Mesendoderm (in vitro differentiated cells): ENCODE measurements around the gene RNF144A.

Experiments
- DNase-seq: peaks from one replicate; pipeline ENCODE4 v3.0.0; 2013
- H2AK5ac ChIP-seq: 2 replicates; pipeline ENCODE4 v1.6.1; 2013; ENCODE audit warnings: low read length, inconsistent platforms
- H2BK120ac ChIP-seq: 2 replicates; pipeline ENCODE4 v1.6.1; 2013; ENCODE audit warnings: low read depth, mild to moderate bottlenecking, low read length, moderate library complexity, mixed read lengths
- H2BK15ac ChIP-seq: replicated peaks from 2 replicates; pipeline ENCODE4 v1.6.1; 2013; ENCODE audit warnings: low read depth, mild to moderate bottlenecking, moderate library complexity
- H2BK5ac ChIP-seq: 2 replicates; pipeline ENCODE4 v1.6.1; 2013; ENCODE audit warnings: low read length, inconsistent platforms
- H3K18ac ChIP-seq: 2 replicates; pipeline ENCODE4 v1.6.1; 2013; ENCODE audit warnings: mild to moderate bottlenecking, low read length, mixed read lengths
- H3K23ac ChIP-seq: one replicate; pipeline ENCODE4 v1.6.1; 2013; ENCODE audit warnings: low read length
- H3K27ac ChIP-seq: 2 replicates; pipeline ENCODE4 v1.5.1; 2013; ENCODE audit warnings: low read depth, mild to moderate bottlenecking, inconsistent platforms, low read length, moderate library complexity
- H3K27me3 ChIP-seq: 2 replicates; pipeline ENCODE4 v1.6.1; 2013; ENCODE audit warnings: low read length, control low read depth, mild to moderate bottlenecking, inconsistent platforms; ENCODE audit not compliant: insufficient read depth, poor library complexity
- H3K36me3 ChIP-seq: 2 replicates; pipeline ENCODE4 v1.6.1; 2013; ENCODE audit warnings: low read length, inconsistent platforms; ENCODE audit not compliant: control insufficient read depth, insufficient read depth
- H3K4ac ChIP-seq: one replicate; pipeline ENCODE4 v1.6.1; 2013; ENCODE audit warnings: low read depth, mild to moderate bottlenecking, low read length, moderate library complexity
- H3K4me1 ChIP-seq: 2 replicates; pipeline ENCODE4 v1.6.1; 2013; ENCODE audit warnings: low read depth, low read length, inconsistent platforms; ENCODE audit not compliant: control insufficient read depth
- H3K4me2 ChIP-seq: 2 replicates; pipeline ENCODE4 v1.6.1; 2013; ENCODE audit warnings: low read length
- H3K4me3 ChIP-seq: 2 replicates; pipeline ENCODE4 v1.5.1; 2013; ENCODE audit warnings: mild to moderate bottlenecking, low read length
- H3K56ac ChIP-seq: one replicate; pipeline ENCODE4 v1.6.1; 2013; ENCODE audit warnings: low read length
- H3K79me1 ChIP-seq: 2 replicates; pipeline ENCODE4 v1.6.1; 2013; ENCODE audit warnings: low read length, inconsistent platforms
- H3K79me2 ChIP-seq: 2 replicates; pipeline ENCODE4 v1.6.1; 2013; ENCODE audit warnings: mild to moderate bottlenecking, low read length; ENCODE audit not compliant: control insufficient read depth, insufficient read depth
- H3K9ac ChIP-seq: 2 replicates; pipeline ENCODE4 v1.6.1; 2013; ENCODE audit warnings: low read length, inconsistent platforms
- H4K5ac ChIP-seq: one replicate; pipeline ENCODE4 v1.6.1; 2013; ENCODE audit warnings: low read length
- H4K8ac ChIP-seq: one replicate; pipeline ENCODE4 v1.6.1; 2013; ENCODE audit warnings: low read depth, mild to moderate bottlenecking, control low read depth, low read length, moderate library complexity
- WGBS: extraction: QIAGEN DNeasy Blood & Tissue Kit; methylation state at CpG from one replicate; pipeline ENCODE4 v1.1.7; 2013; ENCODE audit warnings: low lambda C conversion rate, missing lambda C conversion rate; ENCODE audit not compliant: insufficient coverage; ENCODE audit errors: extremely low coverage; 5-methylcytosine and 5-hydroxymethylcytosine counted together

Gene RNF144A

GRCh38 chr2:6921321-6921922 lies 4.2 kb downstream of the RNF144A start:
- peak overlapping the region; percentile 49 for H3K56ac ChIP-seq
- H3K36me3 ChIP-seq, result no peaks in the 10 kb centered on the region
- H3K4me3 ChIP-seq, result no peak overlapping the region
- H3K27me3 ChIP-seq, result no peaks in the 10 kb centered on the region
- peaks cover 4% of the 10 kb centered on the region for H3K4me1 ChIP-seq
- no peak overlapping the region for H3K18ac ChIP-seq
- H2BK15ac ChIP-seq, result no peak overlapping the region
- H3K27ac ChIP-seq, result no peak overlapping the region
- peaks cover 12% of the 10 kb centered on the region for H3K79me1 ChIP-seq
- no peak overlapping the region for H3K4me2 ChIP-seq
- no peak for DNase-seq
- H4K8ac ChIP-seq, result no peak overlapping the region
- H4K5ac ChIP-seq, result no peak overlapping the region
- H3K79me2 ChIP-seq, result no peaks in the 10 kb centered on the region
- H3K4ac ChIP-seq, result no peak overlapping the region
- no CpG with 5 or more reads among the region's 11 CpGs for WGBS
- H2BK120ac ChIP-seq, result no peak overlapping the region
- H3K9ac ChIP-seq, result no peak overlapping the region
- H2AK5ac ChIP-seq, result no peak overlapping the region
- no peak overlapping the region for H2BK5ac ChIP-seq
- H3K23ac ChIP-seq, result no peak overlapping the region

GRCh38 chr2:6922201-6922656 lies 5.0 kb downstream of the RNF144A start:
- Histone ChIP-seq H3K4me3 (no peak overlapping the region), H3K4me1 (peaks cover 5% of the 10 kb centered on the region), H3K79me1 (peaks cover 12% of the 10 kb centered on the region), H4K5ac (no peak overlapping the region), H2AK5ac (no peak overlapping the region), H3K18ac (no peak overlapping the region), H3K23ac (no peak overlapping the region), H3K79me2 (no peaks in the 10 kb centered on the region), H2BK120ac (no peak overlapping the region), H3K4me2 (no peak overlapping the region), H3K27ac (no peak overlapping the region), H2BK5ac (no peak overlapping the region), H3K56ac (no peak overlapping the region), H2BK15ac (no peak overlapping the region), H3K4ac (no peak overlapping the region), H3K36me3 (no peaks in the 10 kb centered on the region), H3K9ac (no peak overlapping the region), H4K8ac (no peak overlapping the region), H3K27me3 (no peaks in the 10 kb centered on the region)
- WGBS, result no CpG with 5 or more reads among the region's 8 CpGs
- peak; percentile 59 for DNase-seq

GRCh38 chr2:6923319-6923718 lies 6.1 kb downstream of the RNF144A start:
- Histone ChIP-seq H3K23ac (no peak overlapping the region), H2BK15ac (no peak overlapping the region), H3K18ac (no peak overlapping the region), H3K4ac (no peak overlapping the region), H3K56ac (no peak overlapping the region), H3K36me3 (peaks cover 1% of the 10 kb centered on the region), H3K27me3 (no peaks in the 10 kb centered on the region), H3K4me1 (peaks cover 5% of the 10 kb centered on the region), H3K79me2 (no peaks in the 10 kb centered on the region), H3K4me2 (no peak overlapping the region), H2BK5ac (no peak overlapping the region), H4K5ac (no peak overlapping the region), H4K8ac (no peak overlapping the region), H3K4me3 (no peak overlapping the region), H2BK120ac (no peak overlapping the region), H2AK5ac (no peak overlapping the region), H3K79me1 (peaks cover 14% of the 10 kb centered on the region), H3K27ac (no peak overlapping the region), H3K9ac (no peak overlapping the region)
- WGBS, result no CpG with 5 or more reads among the region's 10 CpGs
- DNase-seq, result no peak

- DNase-seq, result no peak
- Histone ChIP-seq H3K56ac (no peak overlapping the region), H2AK5ac (no peak overlapping the region), H3K4me2 (no peak overlapping the region), H3K9ac (no peak overlapping the region), H3K4me3 (no peak overlapping the region), H3K23ac (no peak overlapping the region), H3K4ac (no peak overlapping the region), H2BK5ac (no peak overlapping the region), H3K79me2 (no peaks in the 10 kb centered on the region), H3K79me1 (peaks cover 14% of the 10 kb centered on the region), H3K4me1 (peaks cover 2% of the 10 kb centered on the region), H3K36me3 (peaks cover 1% of the 10 kb centered on the region), H4K8ac (no peak overlapping the region), H3K27ac (no peak overlapping the region), H2BK15ac (no peak overlapping the region), H2BK120ac (no peak overlapping the region), H4K5ac (no peak overlapping the region), H3K27me3 (no peaks in the 10 kb centered on the region), H3K18ac (no peak overlapping the region)
- WGBS, result no CpG with 5 or more reads among the region's 19 CpGs
These were observed 7.1 kb downstream of the RNF144A start for GRCh38 chr2:6924101-6924923.

- Histone ChIP-seq H2BK5ac (no peak overlapping the region), H3K23ac (no peak overlapping the region), H3K56ac (no peak overlapping the region), H3K4me3 (no peak overlapping the region), H3K4me1 (peaks cover 2% of the 10 kb centered on the region), H4K8ac (no peak overlapping the region), H2BK120ac (no peak overlapping the region), H2BK15ac (no peak overlapping the region), H3K4me2 (no peak overlapping the region), H3K27me3 (no peaks in the 10 kb centered on the region), H3K9ac (no peak overlapping the region), H3K27ac (no peak overlapping the region), H2AK5ac (no peak overlapping the region), H3K79me1 (peaks cover 12% of the 10 kb centered on the region), H3K79me2 (no peaks in the 10 kb centered on the region), H3K36me3 (peaks cover 1% of the 10 kb centered on the region), H3K18ac (no peak overlapping the region), H3K4ac (no peak overlapping the region), H4K5ac (no peak overlapping the region)
- WGBS, result no CpG with 5 or more reads among the region's 7 CpGs
- no peak for DNase-seq
These were observed 7.8 kb downstream of the RNF144A start for GRCh38 chr2:6924924-6925409.
